Measurements from ENCODE around the gene RELL2.

GRCh38 chr5:141657404-141657803 is 20.6 kb downstream of the RELL2 start:
- no peak for TF ChIP-seq FOXM1 (IDR thresholded peaks at IDR 0.05; ENCODE audit: borderline replicate concordance)
- no peak for TF ChIP-seq ARNT (IDR thresholded peaks at IDR 0.05)
- no peak for TF ChIP-seq TARDBP (IDR thresholded peaks at IDR 0.05)
- TF ChIP-seq SP1 (IDR thresholded peaks at IDR 0.05), result no peak
- no peak for TF ChIP-seq ELF4 (IDR thresholded peaks at IDR 0.05)
- no peak for TF ChIP-seq FOXK2 (IDR thresholded peaks at IDR 0.05)
- TF ChIP-seq L3MBTL2 (conservative IDR thresholded peaks at IDR 0.05), result no peak
